Measurements from ENCODE around the gene C10orf71. TPM values are rescaled to one million over a fixed set of nuclear protein-coding genes. Genes with fewer than 3 reads are reported as not detected.

Gene C10orf71
- total RNA-seq, 1 experiment from 2014 or later, result not detected

- DNase-seq (ENCODE audit: low read depth), result peak; percentile 6
- in situ Hi-C loops (cut with HindIII; ENCODE audit: low pct_unique_long_range_greater_than_20kb, low sequenced_read_pairs), result no loop called here
These were observed 63.8 kb downstream of the C10orf71 start for GRCh38 chr10:49362596-49363260.

GRCh38 chr10:49363309-49364031 is 64.5 kb downstream of the C10orf71 start:
- in situ Hi-C loops (cut with HindIII; ENCODE audit: low pct_unique_long_range_greater_than_20kb, low sequenced_read_pairs), result no loop called here
- no peak for DNase-seq (ENCODE audit: low read depth)

GRCh38 chr10:49364051-49364450 is 65.1 kb downstream of the C10orf71 start:
- in situ Hi-C loops (cut with HindIII; ENCODE audit: low pct_unique_long_range_greater_than_20kb, low sequenced_read_pairs), result no loop called here
- DNase-seq (ENCODE audit: low read depth), result no peak

GRCh38 chr10:49364747-49365146 is 65.8 kb downstream of the C10orf71 start:
- in situ Hi-C loops (cut with HindIII; ENCODE audit: low pct_unique_long_range_greater_than_20kb, low sequenced_read_pairs), result no loop called here

GRCh38 chr10:49365275-49365674 is 66.3 kb downstream of the C10orf71 start:
- in situ Hi-C loops (cut with HindIII; ENCODE audit: low pct_unique_long_range_greater_than_20kb, low sequenced_read_pairs), result no loop called here
- no peak for DNase-seq (ENCODE audit: low read depth)

More at GRCh38 chr10:49364747-49365146, 65.8 kb downstream of the C10orf71 start:
- no peak for DNase-seq (ENCODE audit: low read depth)

- in situ Hi-C loops (cut with HindIII; ENCODE audit: low pct_unique_long_range_greater_than_20kb, low sequenced_read_pairs), result no loop called here
- DNase-seq (ENCODE audit: low read depth), result no peak
These were observed 66.9 kb downstream of the C10orf71 start for GRCh38 chr10:49365675-49366415.

- in situ Hi-C loops (cut with HindIII; ENCODE audit: low pct_unique_long_range_greater_than_20kb, low sequenced_read_pairs), result no loop called here
These were observed 67.5 kb downstream of the C10orf71 start for GRCh38 chr10:49366460-49366859.

GRCh38 chr10:49367600-49367999 is 68.6 kb downstream of the C10orf71 start:
- DNase-seq (ENCODE audit: low read depth), result no peak
- in situ Hi-C loops (cut with HindIII; ENCODE audit: low pct_unique_long_range_greater_than_20kb, low sequenced_read_pairs), result no loop called here

More at GRCh38 chr10:49366460-49366859, 67.5 kb downstream of the C10orf71 start:
- DNase-seq (ENCODE audit: low read depth), result no peak

- in situ Hi-C loops (cut with HindIII; ENCODE audit: low pct_unique_long_range_greater_than_20kb, low sequenced_read_pairs), result no loop called here
- no peak for DNase-seq (ENCODE audit: low read depth)
These were observed 69.3 kb downstream of the C10orf71 start for GRCh38 chr10:49368256-49368655.

- in situ Hi-C loops (cut with HindIII; ENCODE audit: low pct_unique_long_range_greater_than_20kb, low sequenced_read_pairs), result no loop called here
These were observed 70.5 kb downstream of the C10orf71 start for GRCh38 chr10:49369216-49370162.

GRCh38 chr10:49370326-49371100 is 71.5 kb downstream of the C10orf71 start:
- in situ Hi-C loops (cut with HindIII; ENCODE audit: low pct_unique_long_range_greater_than_20kb, low sequenced_read_pairs), result no loop called here
- DNase-seq (ENCODE audit: low read depth), result no peak

More at GRCh38 chr10:49369216-49370162, 70.5 kb downstream of the C10orf71 start:
- DNase-seq (ENCODE audit: low read depth), result no peak

GRCh38 chr10:49371967-49372366 is 73.0 kb downstream of the C10orf71 start:
- in situ Hi-C loops (cut with HindIII; ENCODE audit: low pct_unique_long_range_greater_than_20kb, low sequenced_read_pairs), result no loop called here
- no peak for DNase-seq (ENCODE audit: low read depth)

GRCh38 chr10:49373361-49373760 is 74.4 kb downstream of the C10orf71 start:
- in situ Hi-C loops (cut with HindIII; ENCODE audit: low pct_unique_long_range_greater_than_20kb, low sequenced_read_pairs), result no loop called here
- DNase-seq (ENCODE audit: low read depth), result no peak

GRCh38 chr10:49374740-49375139 is 75.8 kb downstream of the C10orf71 start:
- DNase-seq (ENCODE audit: low read depth), result no peak
- in situ Hi-C loops (cut with HindIII; ENCODE audit: low pct_unique_long_range_greater_than_20kb, low sequenced_read_pairs), result no loop called here

- in situ Hi-C loops (cut with HindIII; ENCODE audit: low pct_unique_long_range_greater_than_20kb, low sequenced_read_pairs), result no loop called here
- DNase-seq (ENCODE audit: low read depth), result no peak
These were observed 76.6 kb downstream of the C10orf71 start for GRCh38 chr10:49375611-49376010.

Measured in Caki2 (cell line).